IMR-90 (cell line): ENCODE measurements around the gene PLD1. TPM values are rescaled to one million over a fixed set of nuclear protein-coding genes. Genes with fewer than 3 reads are reported as not detected.

Experiments used
- ATAC-seq: fragments of 200-7000 bp; cut with Tn5 transposase; 2 replicates; pipeline ENCODE4 v1.9.1; 2020; ENCODE audit warnings: low read depth, mild to moderate bottlenecking, moderate library complexity
- BruUV-seq: library from RNA; stranded (reverse); fragments of 400-500 nt; replicated peaks from 2 replicates; lab custom pipeline; 2021; lab: Mats Ljungman, UMichigan
- CTCF ChIA-PET: fragments of 300-600 bp; formaldehyde crosslinking; extraction: SDS; loops from one replicate; lab custom pipeline; 2021; ENCODE audit warnings: antibody characterized with exemption; lab: Yijun Ruan, JAX
- POLR2A ChIA-PET: fragments of 300-600 bp; sonication (Branson Sonifier 250); formaldehyde crosslinking; loops from one replicate; lab custom pipeline; 2022; ENCODE audit warnings: antibody characterized with exemption; ENCODE audit not compliant: unreplicated experiment; lab: Charles Lee
- DNase-seq: peaks from one replicate; pipeline ENCODE4 v3.0.0; 2013
- H2AFZ ChIP-seq: replicated peaks from 2 replicates; pipeline ENCODE3; 2013; ENCODE audit warnings: low read length, mild to moderate bottlenecking; ENCODE audit not compliant: poor library complexity
- H2AK5ac ChIP-seq: 2 replicates; pipeline ENCODE4 v1.6.1; 2013; ENCODE audit warnings: low read depth, low read length, inconsistent platforms
- H2AK9ac ChIP-seq: replicated peaks from 2 replicates; pipeline ENCODE3; 2013; ENCODE audit warnings: mild to moderate bottlenecking, low read depth, low read length, moderate library complexity; ENCODE audit not compliant: poor library complexity
- H2BK120ac ChIP-seq: 2 replicates; pipeline ENCODE4 v1.6.1; 2013; ENCODE audit warnings: low read depth, low read length, inconsistent platforms
- H2BK15ac ChIP-seq: 3 replicates; pipeline ENCODE4 v1.6.1; 2013; ENCODE audit warnings: low read depth, low read length, inconsistent platforms
- H2BK20ac ChIP-seq: 2 replicates; pipeline ENCODE4 v1.6.1; 2013; ENCODE audit warnings: low read depth, mild to moderate bottlenecking, inconsistent platforms, low read length, moderate library complexity
- H2BK5ac ChIP-seq: 2 replicates; pipeline ENCODE4 v1.6.1; 2013; ENCODE audit warnings: mild to moderate bottlenecking, low read depth, low read length, inconsistent platforms; ENCODE audit not compliant: poor library complexity, severe bottlenecking
- H3K14ac ChIP-seq: replicated peaks from 2 replicates; pipeline ENCODE4 v1.6.1; 2013; ENCODE audit warnings: low read depth, low read length, inconsistent platforms
- H3K18ac ChIP-seq: 2 replicates; pipeline ENCODE4 v1.6.1; 2013; ENCODE audit warnings: low read depth, low read length, control low read depth
- H3K23ac ChIP-seq: 2 replicates; pipeline ENCODE4 v1.6.1; 2013; ENCODE audit warnings: low read depth, low read length, inconsistent platforms
- H3K27ac ChIP-seq: 2 replicates; pipeline ENCODE4 v1.5.1; 2013; ENCODE audit warnings: mild to moderate bottlenecking, control low read depth, low read length; ENCODE audit not compliant: insufficient read depth
- H3K27me3 ChIP-seq: 2 replicates; pipeline ENCODE4 v1.6.1; 2013; ENCODE audit warnings: low read length; ENCODE audit not compliant: control insufficient read depth, insufficient read depth
- H3K36me3 ChIP-seq: 2 replicates; pipeline ENCODE4 v1.6.1; 2013; ENCODE audit warnings: low read length, mixed read lengths; ENCODE audit not compliant: control insufficient read depth, insufficient read depth
- H3K4ac ChIP-seq: 2 replicates; pipeline ENCODE4 v1.6.1; 2013; ENCODE audit warnings: low read depth, low read length, inconsistent platforms
- H3K4me1 ChIP-seq: 2 replicates; pipeline ENCODE4 v1.6.1; 2013; ENCODE audit warnings: low read length, mixed read lengths; ENCODE audit not compliant: control insufficient read depth, insufficient read depth
- H3K4me2 ChIP-seq: 2 replicates; pipeline ENCODE4 v1.6.1; 2013; ENCODE audit warnings: low read depth, mild to moderate bottlenecking, control low read depth, low read length, moderate library complexity
- H3K4me3 ChIP-seq: 2 replicates; pipeline ENCODE4 v1.5.1; 2013; ENCODE audit warnings: low read depth, mild to moderate bottlenecking, control low read depth, low read length, moderate library complexity; ENCODE audit not compliant: insufficient read depth
- H3K56ac ChIP-seq: 2 replicates; pipeline ENCODE4 v1.6.1; 2013; ENCODE audit warnings: low read length, inconsistent platforms; ENCODE audit not compliant: insufficient read depth; ENCODE audit errors: extremely low read depth
- H3K79me1 ChIP-seq, 2 experiments: 2 replicates each; pipeline ENCODE4 v1.6.1; 2013; ENCODE audit warnings: low read length in 2 of 2, inconsistent platforms in 1 of 2, low read depth in 1 of 2
- H3K9ac ChIP-seq: 2 replicates; pipeline ENCODE4 v1.6.1; 2013; ENCODE audit warnings: low read depth, low read length, control low read depth
- H3K9me1 ChIP-seq: 2 replicates; pipeline ENCODE4 v1.6.1; 2013; ENCODE audit warnings: low read length, inconsistent platforms; ENCODE audit not compliant: insufficient read depth
- H3K9me3 ChIP-seq: 2 replicates; pipeline ENCODE4 v1.6.1; 2013; ENCODE audit warnings: low read length; ENCODE audit not compliant: control insufficient read depth, insufficient read depth
- H4K20me1 ChIP-seq: 2 replicates; pipeline ENCODE4 v1.6.1; 2013; ENCODE audit warnings: low read length, inconsistent platforms; ENCODE audit not compliant: insufficient read depth
- H4K5ac ChIP-seq: 2 replicates; pipeline ENCODE4 v1.6.1; 2013; ENCODE audit warnings: mild to moderate bottlenecking, low read depth, low read length, control low read depth
- H4K8ac ChIP-seq, 2 experiments: 2 replicates each; pipeline ENCODE4 v1.6.1; 2013; ENCODE audit warnings: low read depth in 2 of 2, low read length in 2 of 2, control low read depth in 1 of 2, inconsistent platforms in 1 of 2
- H4K91ac ChIP-seq: 2 replicates; pipeline ENCODE4 v1.6.1; 2013; ENCODE audit warnings: low read depth, low read length, inconsistent platforms; ENCODE audit not compliant: insufficient read depth
- CEBPB ChIP-seq: IDR thresholded peaks from 2 replicates; pipeline ENCODE4 v1.6.1; 2012; ENCODE audit warnings: low read depth, low read length, improper control_type of control experiment
- CHD1 ChIP-seq: IDR thresholded peaks from 2 replicates; pipeline ENCODE4 v1.6.1; 2012; ENCODE audit warnings: low read depth, low read length, improper control_type of control experiment
- ELK1 ChIP-seq: fragments of 150-350 bp; IDR thresholded peaks from 2 replicates; pipeline ENCODE4 v1.6.1; 2016; ENCODE audit warnings: low read depth, mild to moderate bottlenecking, low read length, moderate library complexity, borderline replicate concordance
- FOS ChIP-seq: fragments of 150-350 bp; IDR thresholded peaks from 2 replicates; pipeline ENCODE4 v1.6.1; 2016; ENCODE audit warnings: low read depth, low read length
- MAFK ChIP-seq: IDR thresholded peaks from 2 replicates; pipeline ENCODE4 v1.6.1; 2012; ENCODE audit warnings: low read depth, low read length, improper control_type of control experiment
- POLR2A ChIP-seq: IDR thresholded peaks from 2 replicates; pipeline ENCODE4 v1.6.1; 2012; ENCODE audit warnings: mild to moderate bottlenecking, low read depth, low read length
- RCOR1 ChIP-seq: IDR thresholded peaks from 2 replicates; pipeline ENCODE4 v1.6.1; 2012; ENCODE audit warnings: mild to moderate bottlenecking, low read length, improper control_type of control experiment; ENCODE audit not compliant: insufficient replicate concordance
- USF2 ChIP-seq: fragments of 150-350 bp; IDR thresholded peaks from 2 replicates; pipeline ENCODE4 v1.6.1; 2017; ENCODE audit warnings: mild to moderate bottlenecking, antibody characterized with exemption, low read length, low read depth
- WGBS, 2 experiments: methylation state at CpG; one replicate each; pipeline versions ENCODE4 v1.1.5 to v1.1.7; 2013; ENCODE audit warnings: missing lambda C conversion rate in 2 of 2; ENCODE audit not compliant: insufficient read length in 1 of 2; ENCODE audit errors: extremely low coverage in 2 of 2; 5-methylcytosine and 5-hydroxymethylcytosine counted together
- dilution Hi-C: fragments of 300-500 bp; cut with HindIII; formaldehyde crosslinking; loops from one replicate; pipeline ENCODE4 v1.14.3; 2018; ENCODE audit warnings: low sequenced_read_pairs; ENCODE audit not compliant: unreplicated experiment
- in situ Hi-C: fragments of 300-500 bp; cut with MboI; formaldehyde crosslinking; loops from 3 replicates; pipeline ENCODE4 v1.14.3; 2019; ENCODE audit warnings: low sequenced_read_pairs, inconsistent platforms, mixed read lengths
- intact Hi-C: fragments of 100-400 bp; cut with micrococcal nuclease; formaldehyde crosslinking; loops from 2 replicates; pipeline ENCODE4 v1.10.0; 2022
- polyA plus RNA-seq, 3 experiments: library from polyadenylated mRNA; depleted of rRNA; stranded (reverse); fragments of >200 nt; gene quantifications; 2 replicates each; pipeline ENCODE4 v1.2.3, GENCODE V29; 2012; ENCODE audit warnings: low replicate concordance in 1 of 3
- total RNA-seq: library from RNA; depleted of rRNA; stranded (reverse); fragments of >200 nt; gene quantifications from 2 replicates; pipeline ENCODE4 v1.2.3, GENCODE V29; 2012

Gene PLD1
- total and polyA plus RNA-seq, 2 of the 4 experiments (the other 2 are of a cell fraction) = 3.3 to 9.7 TPM

GRCh38 chr3:171653701-171654100 lies 156.6 kb downstream of the PLD1 start:
- dilution Hi-C loops = no loop called here
- intact Hi-C loops = no loop called here
- Histone ChIP-seq H2AK5ac (no peak overlapping the region), H3K56ac (no peak overlapping the region), H4K5ac (no peak overlapping the region), H3K4me1 (no peaks in the 10 kb centered on the region), H3K27ac (no peak overlapping the region), H2BK15ac (no peak overlapping the region), H3K9ac (no peak overlapping the region), H3K23ac (no peak overlapping the region), H2AFZ (no peak overlapping the region), H3K27me3 (no peaks in the 10 kb centered on the region), H3K18ac (no peak overlapping the region), H4K8ac (no peak overlapping the region), H3K9me3 (no peaks in the 10 kb centered on the region), H4K20me1 (no peaks in the 10 kb centered on the region), H4K91ac (no peak overlapping the region), H2BK20ac (no peak overlapping the region), H3K14ac (no peak overlapping the region), H3K36me3 (peaks cover 9% of the 10 kb centered on the region), H2AK9ac (no peak overlapping the region), H3K4ac (no peak overlapping the region), H3K4me3 (no peak overlapping the region), H3K9me1 (no peaks in the 10 kb centered on the region), H3K79me1 (no peaks in the 10 kb centered on the region), H3K4me2 (no peak overlapping the region), H2BK5ac (no peak overlapping the region), H2BK120ac (no peak overlapping the region)
- ChIA-PET CTCF (no interaction called here), POLR2A (no interaction called here)
- DNase-seq (no peak), ATAC-seq (no peak)
- no peak for TF ChIP-seq MAFK
- TF ChIP-seq FOS = no peak
- no peak for TF ChIP-seq ELK1
- no peak for TF ChIP-seq CEBPB
- no peak for TF ChIP-seq USF2
- TF ChIP-seq RCOR1 = no peak
- no peak for TF ChIP-seq POLR2A
- TF ChIP-seq CHD1 = no peak
- no TSS peak for BruUV-seq
- in situ Hi-C loops = no loop called here
- WGBS, 2 experiments = no CpG with 5 or more reads among the region's 6 CpGs
